GM18502 (cell line): Measurements from ENCODE around the gene RNASEH2B.

Experiments used
- ATAC-seq: cut with Tn5 transposase; IDR thresholded peaks from one replicate; pipeline ENCODE4 v1.9.1; 2021; ENCODE audit warnings: mild to moderate bottlenecking; ENCODE audit not compliant: unreplicated experiment, poor library complexity

Gene RNASEH2B

GRCh38 chr13:50991579-50992521, 82.3 kb downstream of the RNASEH2B start:
- ATAC-seq = peak; percentile 91

DNA sequence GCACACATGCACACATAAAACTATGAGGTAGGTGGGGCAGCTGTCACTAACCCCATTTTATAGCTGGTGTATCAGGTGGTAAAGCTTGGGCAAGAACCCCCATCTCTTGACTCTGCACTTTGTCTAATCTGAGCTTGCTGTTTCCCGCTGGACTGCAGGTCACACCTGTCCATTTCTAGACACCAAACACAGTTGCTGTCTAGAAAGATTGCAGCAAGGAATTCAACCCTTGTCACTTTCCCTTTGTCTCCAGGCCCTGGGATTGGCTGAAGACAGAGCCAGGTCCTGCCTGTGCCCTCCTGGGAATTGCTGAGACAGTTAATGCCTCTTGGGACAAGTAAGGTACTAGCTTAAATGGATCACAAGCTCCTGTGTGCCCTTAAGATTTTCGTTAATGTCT, 83.8 kb downstream of the RNASEH2B start:
- no peak for ATAC-seq

GRCh38 chr13:50993934-50994333, 84.3 kb downstream of the RNASEH2B start:
- ATAC-seq = no peak

DNA sequence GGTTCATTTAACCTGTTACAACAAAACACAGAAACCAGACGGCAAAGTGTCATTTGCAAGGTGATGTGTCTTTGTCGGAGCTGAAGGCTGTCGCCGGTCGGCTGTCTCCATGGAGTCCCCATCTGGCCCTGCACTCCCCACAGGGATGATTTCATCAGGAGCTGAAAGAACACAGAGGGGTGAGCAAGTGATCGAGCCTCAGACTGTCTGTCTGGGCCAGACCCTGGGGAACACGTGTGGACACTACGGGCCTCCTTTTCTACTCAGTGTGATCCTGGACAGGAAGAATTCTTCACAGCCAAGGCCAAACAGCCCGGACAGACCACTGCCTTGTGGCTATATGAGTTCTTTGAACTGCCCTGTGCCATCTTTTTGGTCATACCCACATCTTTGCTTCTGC, 85.1 kb downstream of the RNASEH2B start:
- ATAC-seq = no peak

GRCh38 chr13:50995854-50996253, 86.3 kb downstream of the RNASEH2B start:
- no peak for ATAC-seq

- no peak for ATAC-seq
Measured at GRCh38 chr13:50998326-50998725, 88.7 kb downstream of the RNASEH2B start.

GRCh38 chr13:50999641-51000040, 90.0 kb downstream of the RNASEH2B start:
- no peak for ATAC-seq

DNA sequence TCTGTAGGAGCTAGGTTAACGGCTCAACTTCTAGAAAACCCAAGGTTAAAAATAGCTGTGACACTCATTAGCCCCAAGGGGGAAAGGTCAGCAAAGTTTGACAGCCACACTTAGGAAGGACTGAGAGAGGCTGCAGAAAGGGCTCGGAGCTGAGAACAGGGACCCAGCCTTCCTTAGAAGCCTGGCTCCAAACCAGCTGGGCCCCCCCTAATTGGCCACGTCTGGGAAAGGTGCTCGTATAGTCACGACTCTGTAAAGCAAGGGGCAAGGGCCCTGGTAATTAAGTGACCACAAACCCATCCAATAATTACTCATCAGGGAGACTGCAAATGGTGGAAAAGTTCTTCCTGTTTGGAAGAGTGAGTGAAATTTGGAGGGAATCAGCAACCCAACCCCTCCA, 90.5 kb downstream of the RNASEH2B start:
- no peak for ATAC-seq

DNA sequence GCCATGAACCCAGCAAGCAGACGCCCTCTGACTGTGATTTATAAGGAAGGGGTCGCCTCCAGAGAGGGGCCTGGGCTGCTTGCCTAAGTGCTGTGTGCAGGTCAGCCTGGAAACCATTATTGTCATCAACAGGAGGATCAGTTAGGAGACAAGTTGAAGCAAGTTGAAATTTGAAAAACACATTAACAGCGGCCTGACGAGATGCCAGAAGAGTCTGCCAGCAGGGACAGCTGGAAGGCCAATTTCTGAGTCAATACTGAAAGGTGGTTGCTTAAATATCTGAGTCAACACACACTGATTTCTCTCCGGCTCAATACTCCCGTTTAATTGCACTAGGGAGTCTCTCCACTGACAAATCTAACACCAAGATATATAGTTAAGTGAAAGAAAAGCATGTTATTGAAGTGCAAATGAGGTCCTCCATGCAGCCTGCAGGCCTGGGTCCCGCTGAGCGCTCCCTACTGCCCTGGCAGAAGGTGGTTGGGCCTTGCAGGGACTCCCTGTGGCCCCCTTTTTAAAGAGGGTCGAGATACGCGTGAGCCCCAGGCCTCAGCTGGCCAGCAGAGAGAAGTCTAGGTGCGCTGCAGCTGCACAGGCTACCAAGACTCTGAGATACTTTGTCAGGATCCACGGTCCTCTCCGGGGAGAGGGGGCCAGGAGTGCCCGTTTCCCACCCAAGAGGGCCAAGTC, 91.1 kb downstream of the RNASEH2B start:
- ATAC-seq = no peak

DNA sequence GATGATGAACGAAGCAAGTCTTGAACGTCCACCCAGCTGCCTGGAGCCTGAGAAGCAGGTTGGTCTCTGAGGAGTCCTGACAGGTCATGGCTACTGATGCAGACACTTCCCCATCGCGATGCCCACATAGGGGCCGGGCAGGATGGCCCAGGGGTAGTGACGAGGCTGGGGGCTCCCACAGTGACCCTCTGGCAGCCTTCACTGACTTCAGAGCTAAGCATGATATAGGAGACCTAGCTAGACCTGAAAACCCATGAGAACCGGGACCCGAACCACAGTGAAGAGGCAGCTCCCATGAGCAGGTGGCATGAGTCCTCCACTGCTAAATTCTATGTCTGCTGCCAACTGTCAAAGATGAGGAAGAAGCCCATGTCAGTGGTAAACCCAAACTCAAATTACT, 91.7 kb downstream of the RNASEH2B start:
- no peak for ATAC-seq

DNA sequence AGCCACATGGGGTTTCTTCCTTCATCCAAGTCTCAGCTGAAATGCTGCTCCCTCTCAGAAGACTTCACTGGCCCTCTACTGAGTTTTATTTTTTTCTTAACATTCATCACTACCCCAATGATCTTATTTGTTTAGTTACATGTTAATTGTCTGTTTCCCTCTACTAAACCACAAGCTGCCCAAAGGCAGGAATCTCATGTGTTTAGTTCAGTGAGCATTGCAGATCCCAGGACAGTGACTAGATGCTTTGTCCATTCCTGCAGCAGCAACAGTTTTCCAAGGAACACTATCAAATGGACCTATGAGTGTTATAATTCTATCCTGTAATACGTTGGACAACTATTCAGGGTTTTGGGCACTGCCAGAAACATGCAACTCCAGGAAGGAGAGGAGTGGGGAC, 93.1 kb downstream of the RNASEH2B start:
- ATAC-seq = no peak

DNA sequence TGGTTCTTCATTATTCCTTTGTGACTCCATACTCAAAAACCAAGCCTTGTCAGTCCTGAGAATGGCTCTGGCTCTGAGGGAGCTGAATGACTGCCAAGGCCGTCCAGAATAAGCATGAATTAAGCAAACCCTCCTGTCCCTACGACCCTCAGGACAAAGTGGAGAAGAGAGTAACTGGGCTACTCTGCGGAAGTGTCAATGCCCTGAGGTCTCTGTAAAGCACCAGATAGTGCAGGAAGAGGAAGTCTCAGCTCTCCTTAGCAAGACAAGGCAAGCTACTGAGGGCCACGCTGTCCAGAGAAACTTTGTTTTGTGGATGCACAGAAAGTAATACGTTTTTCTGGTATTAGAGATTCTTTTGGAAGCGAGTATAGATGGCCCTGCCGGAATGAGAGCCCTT, 94.1 kb downstream of the RNASEH2B start:
- ATAC-seq = no peak

- no peak for ATAC-seq
Measured at GRCh38 chr13:51004111-51004865, 94.7 kb downstream of the RNASEH2B start.

DNA sequence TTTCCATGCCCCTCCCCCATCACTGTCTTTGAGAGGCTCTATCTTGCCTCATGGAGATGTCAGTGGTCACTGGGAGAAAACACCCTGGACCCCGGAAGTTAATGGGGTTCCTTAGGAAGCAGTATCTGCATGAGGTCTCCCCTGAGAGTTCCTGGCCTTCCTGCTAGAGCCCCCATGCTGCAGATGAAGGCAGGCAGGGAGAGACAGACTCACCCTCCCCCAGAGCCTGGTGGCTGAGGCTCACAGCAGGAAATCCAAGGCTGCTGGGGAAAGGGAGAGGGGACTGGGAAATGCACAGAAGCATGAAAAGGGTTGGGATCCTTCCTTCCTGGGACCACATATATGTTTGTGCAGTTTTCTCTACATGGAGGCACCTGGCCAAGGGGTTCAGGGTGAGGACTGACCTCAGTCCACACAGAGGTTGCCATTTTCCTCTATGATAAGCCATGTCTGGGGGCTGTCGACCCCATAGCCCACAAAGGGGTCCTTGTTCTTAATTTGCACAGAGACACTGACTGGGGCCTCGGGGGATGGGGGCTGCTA, 95.4 kb downstream of the RNASEH2B start:
- no peak for ATAC-seq

GRCh38 chr13:51005566-51005965, 96.0 kb downstream of the RNASEH2B start:
- ATAC-seq = no peak
